HFFc6 (cell line): ENCODE data around the gene CCDC92. TPM values are rescaled to one million over a fixed set of nuclear protein-coding genes. Genes with fewer than 3 reads are reported as not detected.

Source experiments
- DNase-seq: peaks from one replicate; pipeline ENCODE4 v3.0.0-alpha.2; 2018
- H3K27ac Mint-ChIP-seq: 2 replicates; pipeline ENCODE4 v1.8.0; 2020; ENCODE audit warnings: mild to moderate bottlenecking, mixed read lengths
- H3K27me3 Mint-ChIP-seq: 2 replicates; pipeline ENCODE4 v1.8.0; 2021; ENCODE audit warnings: mild to moderate bottlenecking, moderate library complexity, mixed read lengths; ENCODE audit not compliant: insufficient read depth
- H3K36me3 Mint-ChIP-seq: 2 replicates; pipeline ENCODE4 v1.8.0; 2021; ENCODE audit warnings: low read depth, mixed read lengths
- H3K4me1 Mint-ChIP-seq: 2 replicates; pipeline ENCODE4 v1.8.0; 2020; ENCODE audit warnings: low read depth, mixed read lengths
- H3K4me3 Mint-ChIP-seq: 2 replicates; pipeline ENCODE4 v1.8.0; 2020; ENCODE audit warnings: mild to moderate bottlenecking, moderate library complexity, mixed read lengths
- H3K9me3 Mint-ChIP-seq: 2 replicates; pipeline ENCODE4 v1.8.0; 2020; ENCODE audit warnings: mild to moderate bottlenecking, mixed read lengths
- CTCF ChIP-seq: fragments of 200-600 bp; sonication (generic); IDR thresholded peaks from 2 replicates; pipeline ENCODE4 v1.5.0; 2021; ENCODE audit warnings: antibody characterized with exemption, mild to moderate bottlenecking
- total RNA-seq, 6 experiments: library from RNA; stranded (reverse); fragmentation: NEBNext Ultra II Directional; extraction: Animal tissue kit (Norgen Biotek cat#: 25700); gene quantifications; 2 replicates in 1 of 6; 3 replicates in 5 of 6; pipeline ENCODE4 v1.2.3, GENCODE V29; 2021

The CCDC92 gene
- total RNA-seq, 6 experiments from 2014 or later = 48.3 to 55.1 (median 51.6) TPM

- peaks cover 9% of the 10 kb centered on the region; the same call in 1 of the 2 replicates for H3K36me3 Mint-ChIP-seq
- DNase-seq = no peak
- H3K4me3 Mint-ChIP-seq = no peak overlapping the region
- peaks cover 40% of the 10 kb centered on the region for H3K4me1 Mint-ChIP-seq
- H3K9me3 Mint-ChIP-seq = no peaks in the 10 kb centered on the region
- no peak overlapping the region for H3K27ac Mint-ChIP-seq
- no peaks in the 10 kb centered on the region for H3K27me3 Mint-ChIP-seq
- TF ChIP-seq CTCF = no peak
These were observed 27.5 kb upstream of the CCDC92 start for GRCh38 chr12:124000111-124000510.

GRCh38 chr12:123998991-123999359, 26.3 kb upstream of the CCDC92 start:
- peak; percentile 22 for DNase-seq

GRCh38 chr12:123998344-123998990, 25.8 kb upstream of the CCDC92 start:
- no peak for DNase-seq
- TF ChIP-seq CTCF = no peak
- no peak overlapping the region for H3K27ac Mint-ChIP-seq
- H3K36me3 Mint-ChIP-seq = peaks cover 21% of the 10 kb centered on the region
- no peaks in the 10 kb centered on the region for H3K9me3 Mint-ChIP-seq
- H3K4me1 Mint-ChIP-seq = peaks cover 51% of the 10 kb centered on the region
- no peaks in the 10 kb centered on the region for H3K27me3 Mint-ChIP-seq
- H3K4me3 Mint-ChIP-seq = no peak overlapping the region

More at GRCh38 chr12:123998991-123999359, 26.3 kb upstream of the CCDC92 start:
- TF ChIP-seq CTCF = no peak
- H3K27me3 Mint-ChIP-seq = no peaks in the 10 kb centered on the region
- H3K27ac Mint-ChIP-seq = peak overlapping the region; percentile 18; the same call in 1 of the 2 replicates
- peaks cover 47% of the 10 kb centered on the region for H3K4me1 Mint-ChIP-seq
- no peak overlapping the region for H3K4me3 Mint-ChIP-seq
- H3K9me3 Mint-ChIP-seq = no peaks in the 10 kb centered on the region
- H3K36me3 Mint-ChIP-seq = peaks cover 17% of the 10 kb centered on the region

GRCh38 chr12:123997908-123998307, 25.3 kb upstream of the CCDC92 start:
- Mint-ChIP-seq H3K4me1 (peaks cover 52% of the 10 kb centered on the region), H3K36me3 (peaks cover 21% of the 10 kb centered on the region), H3K27me3 (no peaks in the 10 kb centered on the region), H3K4me3 (no peak overlapping the region), H3K27ac (no peak overlapping the region), H3K9me3 (no peaks in the 10 kb centered on the region)
- no peak for DNase-seq
- no peak for TF ChIP-seq CTCF

- Mint-ChIP-seq H3K36me3 (peaks cover 21% of the 10 kb centered on the region), H3K4me1 (peaks cover 52% of the 10 kb centered on the region), H3K4me3 (no peak overlapping the region), H3K27ac (no peak overlapping the region), H3K9me3 (no peaks in the 10 kb centered on the region), H3K27me3 (no peaks in the 10 kb centered on the region)
- TF ChIP-seq CTCF = no peak
- no peak for DNase-seq
These were observed 24.6 kb upstream of the CCDC92 start for GRCh38 chr12:123997033-123997822.
